Renal cortical epithelial cell (primary cell): ENCODE results near the gene CENPO. TPM values are rescaled to one million over a fixed set of nuclear protein-coding genes. Genes with fewer than 3 reads are reported as not detected.
"Not testable (repeated sequence)": the region's sequence is repeated elsewhere in the genome, so short reads cannot be mapped to it uniquely, and the experiment has no call there.

ENCODE experiments used
- DNase-seq: peaks from one replicate; pipeline ENCODE4 v3.0.0-alpha.2; 2011; ENCODE audit warnings: low read depth
- total RNA-seq: library from RNA; depleted of rRNA; stranded (reverse); fragments of >200 nt; gene quantifications from 2 replicates; pipeline ENCODE4 v1.2.3, GENCODE V29; 2014

The CENPO gene
- total RNA-seq, 1 donor from 2014 or later: 11.2 TPM

- no peak for DNase-seq
These were observed 30.9 kb downstream of the CENPO start for GRCh38 chr2:24824071-24824588.

- DNase-seq: no peak
These were observed 32.0 kb downstream of the CENPO start for GRCh38 chr2:24824966-24825882.

- DNase-seq: no peak
These were observed 32.9 kb downstream of the CENPO start for GRCh38 chr2:24825883-24826772.

DNA sequence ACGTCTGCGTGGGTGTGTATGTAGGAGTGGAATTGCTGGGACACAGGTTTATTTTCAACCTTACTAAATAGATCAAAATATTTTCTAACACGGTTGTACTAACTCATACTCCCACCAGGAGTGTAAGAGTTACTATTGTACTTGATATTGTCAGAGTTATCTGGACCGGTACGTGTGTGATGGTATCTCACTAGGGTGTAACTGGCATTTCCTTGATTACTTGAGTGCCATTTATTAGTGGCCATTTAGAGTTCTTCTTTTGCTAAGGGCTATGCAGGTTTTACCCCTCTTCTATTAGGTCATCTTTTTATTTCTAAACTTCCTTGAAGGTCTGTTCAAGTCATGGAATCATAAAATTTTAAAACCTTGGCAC lies 33.5 kb downstream of the CENPO start:
- no peak for DNase-seq

GRCh38 chr2:24827321-24828237 lies 34.4 kb downstream of the CENPO start:
- DNase-seq: peak; percentile 79

DNA sequence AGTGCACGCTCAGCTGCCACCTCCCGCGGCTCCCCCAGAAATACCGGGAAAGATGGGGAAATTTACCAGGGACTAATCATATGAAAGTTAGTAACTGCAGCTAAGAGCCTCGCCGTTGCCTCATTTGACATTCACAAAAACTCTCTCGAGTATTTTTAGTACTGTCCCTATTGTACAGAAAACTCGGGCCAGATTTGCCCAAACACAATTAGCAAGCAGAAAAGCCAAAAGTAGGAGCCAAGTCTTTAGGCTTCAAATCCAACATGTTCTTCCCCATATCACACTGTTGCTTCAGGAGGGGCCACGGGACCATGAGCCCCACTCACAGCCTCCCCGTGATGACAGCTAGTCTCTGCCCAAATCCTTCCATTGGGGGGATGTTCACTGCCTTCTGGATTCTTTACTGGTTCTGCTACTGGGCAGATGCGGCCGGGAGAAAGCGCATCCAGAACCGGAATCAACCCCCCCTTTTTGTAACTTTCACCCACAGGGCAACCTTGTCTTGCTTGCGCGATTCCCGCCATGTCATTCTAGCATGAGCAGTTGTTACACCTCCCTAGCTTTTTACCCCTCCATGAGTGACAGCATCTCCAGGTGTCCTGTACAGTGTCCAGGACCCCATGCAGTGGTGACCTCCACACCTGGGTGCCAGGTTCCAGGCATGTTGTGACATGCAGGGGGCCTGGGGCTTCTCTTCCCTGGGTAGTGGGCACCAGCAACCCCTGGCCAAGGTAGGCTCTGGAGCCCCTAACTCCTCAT lies 35.2 kb downstream of the CENPO start:
- DNase-seq: no peak

- peak; percentile 49 for DNase-seq
These were observed 37.1 kb downstream of the CENPO start for GRCh38 chr2:24830351-24830750.

DNA sequence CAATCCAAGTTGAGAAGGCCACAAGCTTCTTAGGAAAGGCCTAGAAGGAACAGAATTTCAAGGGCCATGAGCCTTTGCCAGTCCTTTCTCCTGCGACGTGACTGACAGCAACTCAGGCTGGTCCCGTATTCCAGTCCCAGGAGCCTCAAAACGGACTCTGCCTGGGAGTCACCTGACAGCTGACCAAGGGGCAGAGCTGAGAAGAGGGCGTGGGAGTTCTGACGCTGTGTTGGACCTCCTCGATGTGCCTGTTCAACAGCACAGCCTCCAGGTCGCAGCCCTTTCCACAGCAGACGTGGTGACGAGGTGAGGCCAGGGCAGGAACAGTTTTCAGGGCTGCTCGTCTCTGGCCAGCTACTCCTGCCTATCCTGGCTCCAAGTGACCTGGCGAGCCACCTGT lies 37.6 kb downstream of the CENPO start:
- no peak for DNase-seq

GRCh38 chr2:24831221-24832072 lies 38.2 kb downstream of the CENPO start:
- DNase-seq: no peak

DNA sequence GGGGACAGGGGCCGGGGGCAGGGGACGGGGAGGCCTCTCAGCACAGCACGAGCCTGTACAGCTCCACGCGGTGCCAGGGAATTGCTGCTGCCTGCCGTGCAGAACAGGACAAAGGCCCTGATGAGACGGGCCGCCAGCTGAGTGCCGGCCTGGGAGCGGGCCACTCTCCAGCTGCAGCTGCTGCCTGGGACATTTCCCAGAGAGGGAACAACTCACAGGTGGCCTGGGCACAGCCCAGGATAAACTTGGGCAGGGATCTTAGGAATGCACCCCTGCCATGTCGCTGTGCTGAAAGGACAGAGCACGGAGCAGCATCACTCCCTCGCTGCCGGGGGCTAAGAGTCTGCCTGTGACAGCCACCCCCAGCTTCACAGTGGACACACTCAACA lies 38.8 kb downstream of the CENPO start:
- no peak for DNase-seq

DNA sequence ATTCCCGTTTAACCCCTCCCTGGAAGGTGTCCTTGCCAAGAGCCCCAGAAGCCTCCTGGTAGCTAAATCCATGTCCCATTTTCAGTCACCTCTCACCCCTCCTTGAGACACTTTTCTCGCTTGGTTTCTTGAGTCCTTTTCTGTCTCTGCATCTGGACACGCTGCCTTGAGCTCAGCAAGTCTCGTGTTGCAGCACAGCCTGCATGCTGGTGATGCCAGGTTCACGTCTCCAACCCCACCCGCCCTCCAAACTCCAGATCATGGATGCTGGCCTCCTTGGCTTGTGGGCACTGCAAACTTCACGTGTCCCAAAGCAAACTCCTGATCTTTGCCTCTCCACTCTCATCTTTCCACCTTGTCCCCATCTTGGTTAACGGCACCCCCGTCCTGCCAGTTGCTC lies 39.3 kb downstream of the CENPO start:
- no peak for DNase-seq

DNA sequence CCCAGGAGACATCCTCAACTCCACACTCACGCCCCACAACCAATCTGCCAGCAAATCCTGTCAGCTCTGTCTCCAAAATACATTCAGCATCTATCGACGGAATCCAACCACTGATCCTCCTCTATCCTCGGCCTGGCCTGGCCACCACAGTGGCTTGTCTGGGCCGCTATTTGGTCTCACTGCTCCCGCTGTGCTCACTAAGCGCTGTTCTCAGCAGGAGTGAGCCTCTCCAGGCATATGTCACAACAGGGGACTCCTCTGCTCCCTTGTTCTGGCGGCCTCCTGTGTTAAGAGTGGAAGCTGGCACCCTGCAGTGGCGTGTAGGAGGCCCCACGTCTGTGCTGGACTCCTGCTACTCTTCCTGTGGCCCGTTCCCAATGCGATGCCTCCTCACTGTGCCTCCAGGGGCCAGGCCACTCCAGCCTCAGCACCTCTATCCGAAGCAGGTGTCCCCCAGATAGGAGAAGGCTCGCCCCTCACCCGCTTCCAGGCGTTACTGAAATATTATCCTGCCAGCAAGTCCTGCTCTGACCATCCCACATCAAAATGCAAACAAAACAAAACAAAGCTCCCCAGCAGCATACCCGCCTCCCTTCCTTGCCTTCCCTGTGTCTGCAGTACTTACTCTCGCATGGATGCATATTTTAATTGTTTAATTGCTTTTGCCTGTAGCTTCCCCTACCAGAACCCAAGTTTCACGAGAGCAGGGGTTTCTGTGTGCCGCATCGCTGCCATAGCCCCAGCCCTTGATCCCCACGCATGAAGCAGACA lies 39.9 kb downstream of the CENPO start:
- no peak for DNase-seq

GRCh38 chr2:24833821-24834732 lies 40.9 kb downstream of the CENPO start:
- no peak for DNase-seq

- no peak for DNase-seq
These were observed 41.6 kb downstream of the CENPO start for GRCh38 chr2:24834733-24835395.

GRCh38 chr2:24835411-24835810 lies 42.2 kb downstream of the CENPO start:
- DNase-seq: not testable (repeated sequence)

DNA sequence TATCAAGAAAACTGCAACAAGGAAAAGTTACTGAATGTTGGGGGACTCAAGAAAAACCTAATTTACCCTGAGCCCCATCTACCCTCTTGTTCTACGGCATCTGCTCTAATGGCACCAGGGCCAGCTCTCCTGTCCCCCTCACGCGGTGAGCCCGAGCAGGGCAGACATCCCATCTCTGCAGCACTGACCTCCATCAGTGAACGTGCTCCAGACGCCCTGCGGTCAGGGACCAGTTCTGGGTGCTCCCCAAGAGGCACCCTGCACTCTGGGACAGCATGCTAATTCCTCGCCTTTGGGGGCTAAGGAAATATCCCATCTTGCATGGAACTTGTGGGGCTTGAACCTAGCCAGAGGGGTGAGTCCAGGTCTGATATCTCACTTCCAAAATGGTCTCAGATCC lies 43.0 kb downstream of the CENPO start:
- DNase-seq: no peak

- DNase-seq: no peak
These were observed 43.5 kb downstream of the CENPO start for GRCh38 chr2:24836706-24837105.
